OCI-LY7 (cell line): ENCODE results near the gene FAM171A2.

Source experiments
- CTCF ChIP-seq: fragments of 200-600 bp; sonication (generic); conservative IDR thresholded peaks from 2 replicates; pipeline ENCODE4 v1.5.1; 2014; ENCODE audit warnings: mild to moderate bottlenecking, antibody characterized with exemption, low read length, moderate library complexity, mixed read lengths
- EZH2phosphoT487 ChIP-seq: fragments of 200-600 bp; sonication (generic); IDR thresholded peaks from 2 replicates; pipeline ENCODE4 v1.6.1; 2018; ENCODE audit warnings: low read depth, borderline replicate concordance, mild to moderate bottlenecking, mixed run types, antibody characterized with exemption, low read length, moderate library complexity, mixed read lengths

GRCh38 chr17:44376779-44377178 lies 13.1 kb upstream of the FAM171A2 start:
- no peak for TF ChIP-seq CTCF
- no peak for TF ChIP-seq EZH2phosphoT487
